Cardiac fibroblast (primary cell): Measurements from ENCODE around the gene ZMYND8.

ENCODE experiments used
- DNase-seq, 2 donors: peaks; one replicate each; pipeline versions ENCODE4 v3.0.0 to v3.0.0-alpha.2; 2010; ENCODE audit warnings: low read depth in 2 of 2
- H3K4me3 ChIP-seq, 2 donors: replicated peaks in 1 of 2; 1 replicate in 1 of 2; 2 replicates in 1 of 2; pipeline ENCODE4 v1.5.1; 2011; ENCODE audit warnings: low read depth in 2 of 2, low read length in 2 of 2, mild to moderate bottlenecking in 2 of 2, moderate library complexity in 1 of 2
- CTCF ChIP-seq: IDR thresholded peaks from one replicate; pipeline ENCODE4 v1.5.1; 2011; ENCODE audit warnings: low read depth, mild to moderate bottlenecking, low read length, inconsistent platforms

ZMYND8 gene

GRCh38 chr20:47304287-47304686 is 52.2 kb downstream of the ZMYND8 start:
- no peak for TF ChIP-seq CTCF
- H3K4me3 ChIP-seq = no peak overlapping the region
- peak; percentile 21 to 41 for DNase-seq

DNA sequence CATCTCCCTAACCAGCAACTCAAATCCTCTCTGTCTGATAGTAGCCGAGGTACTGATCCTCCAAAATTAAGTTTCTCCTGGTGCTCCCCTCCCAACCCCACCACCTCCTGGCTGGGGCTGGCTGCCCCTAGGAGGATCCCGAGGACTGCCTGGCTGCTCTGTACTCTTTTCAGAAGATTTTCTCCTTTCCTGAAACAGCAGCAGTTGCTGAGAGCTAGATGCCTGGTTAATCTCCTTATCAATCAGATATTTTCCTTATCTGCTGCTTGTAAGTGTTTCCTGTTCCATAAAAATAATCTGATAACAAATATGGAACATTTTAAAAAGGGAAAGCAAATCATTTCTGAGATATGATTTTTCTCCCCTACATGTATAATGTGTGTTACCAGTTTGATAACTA is 52.8 kb downstream of the ZMYND8 start:
- no peak for TF ChIP-seq CTCF
- H3K4me3 ChIP-seq = no peak overlapping the region
- no peak for DNase-seq

DNA sequence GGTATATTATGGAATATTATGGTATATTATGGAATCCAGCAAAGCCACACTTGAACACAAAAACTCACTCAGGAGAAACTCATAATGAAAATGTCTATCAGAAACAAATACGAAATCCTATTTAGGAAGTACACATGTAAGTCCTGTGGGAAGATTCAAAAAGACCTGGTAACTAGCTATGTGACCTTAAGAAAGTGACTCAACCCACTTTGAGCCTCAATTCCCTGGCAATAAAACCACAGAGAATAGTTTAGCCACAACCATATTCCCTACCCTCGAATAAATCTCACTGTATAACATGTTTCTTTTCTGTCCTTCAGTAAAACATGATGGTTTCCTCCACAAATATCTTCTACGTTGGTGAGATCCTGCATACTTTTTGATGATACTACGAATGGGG is 56.4 kb downstream of the ZMYND8 start:
- DNase-seq = peak in 1 of 2 donors; percentile 41
- H3K4me3 ChIP-seq = no peak overlapping the region
- TF ChIP-seq CTCF = no peak

DNA sequence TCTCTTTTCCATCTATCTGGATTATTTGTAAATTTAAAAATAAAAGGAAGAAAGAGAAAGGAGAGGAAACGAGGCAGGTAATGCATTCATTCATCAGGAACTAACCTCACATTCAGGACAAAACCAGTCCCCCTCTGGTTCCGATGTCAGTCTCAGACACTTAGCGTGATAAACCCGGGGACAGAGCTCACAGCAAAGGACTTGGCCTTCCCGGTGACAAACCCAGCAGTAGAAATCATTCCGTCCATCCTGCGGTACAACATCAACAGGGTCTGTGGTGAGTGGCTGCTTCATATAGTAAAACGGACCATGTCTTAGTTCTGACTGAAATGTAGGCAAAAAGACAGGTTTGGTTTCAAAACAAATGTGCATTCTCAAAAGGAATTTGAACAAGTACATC is 57.9 kb downstream of the ZMYND8 start:
- no peak for TF ChIP-seq CTCF
- no peak for DNase-seq

DNA sequence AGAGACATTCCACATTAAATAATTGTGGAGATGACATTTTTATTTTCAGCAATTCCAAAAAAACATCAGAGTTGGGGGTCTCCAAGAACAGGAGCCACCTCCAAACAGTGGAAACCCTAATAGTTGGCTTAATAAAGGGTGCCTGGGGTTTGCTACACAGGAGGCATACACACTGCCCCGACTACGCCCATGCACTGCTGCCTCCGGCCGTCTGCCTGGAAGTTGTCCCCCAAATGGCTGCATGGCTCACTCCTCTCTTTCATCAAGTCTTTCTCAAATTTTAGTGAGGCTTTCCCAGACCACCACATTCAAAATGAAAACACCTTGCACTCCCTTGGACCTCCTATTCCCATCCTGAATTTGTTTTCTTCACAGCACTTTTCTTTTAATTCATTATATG is 58.8 kb downstream of the ZMYND8 start:
- H3K4me3 ChIP-seq = no peak overlapping the region
- no peak for TF ChIP-seq CTCF
- DNase-seq = no peak

More for the DNA sequence above, 57.9 kb downstream of the ZMYND8 start:
- no peak overlapping the region for H3K4me3 ChIP-seq

- TF ChIP-seq CTCF = no peak
- peak; percentile 43 for DNase-seq
- H3K4me3 ChIP-seq = no peak overlapping the region
Observed at GRCh38 chr20:47296950-47297349, 59.5 kb downstream of the ZMYND8 start.

- no peak overlapping the region for H3K4me3 ChIP-seq
- no peak for TF ChIP-seq CTCF
- peak; percentile 58 to 61 for DNase-seq
Observed at GRCh38 chr20:47295921-47296426, 60.5 kb downstream of the ZMYND8 start.
